Immature natural killer cell (primary cell): ENCODE results near the gene ZNF280A. TPM values are rescaled to one million over a fixed set of nuclear protein-coding genes. Genes with fewer than 3 reads are reported as not detected.

Source experiments
- DNase-seq, 3 donors: peaks; one replicate each; pipeline ENCODE4 v3.0.0; 2022; ENCODE audit warnings: mixed read lengths in 1 of 3
- H3K27ac Mint-ChIP-seq, 6 donors: one replicate each; pipeline ENCODE4 v1.8.0; 2020; ENCODE audit warnings: mixed read lengths in 6 of 6, mild to moderate bottlenecking in 5 of 6, inconsistent platforms in 4 of 6, moderate library complexity in 3 of 6
- H3K27me3 Mint-ChIP-seq, 3 donors: one replicate each; pipeline ENCODE4 v1.8.0; 2020 to 2021; ENCODE audit warnings: low read depth in 3 of 3, mild to moderate bottlenecking in 3 of 3, mixed read lengths in 3 of 3, moderate library complexity in 3 of 3, inconsistent platforms in 1 of 3
- H3K36me3 Mint-ChIP-seq, 3 donors: one replicate each; pipeline ENCODE4 v1.8.0; 2020; ENCODE audit warnings: mixed read lengths in 3 of 3, inconsistent platforms in 2 of 3, mild to moderate bottlenecking in 2 of 3
- H3K4me1 Mint-ChIP-seq, 2 donors: one replicate each; pipeline ENCODE4 v1.8.0; 2020; ENCODE audit warnings: inconsistent platforms in 2 of 2, mild to moderate bottlenecking in 2 of 2, mixed read lengths in 2 of 2, moderate library complexity in 1 of 2
- H3K4me3 Mint-ChIP-seq, 5 donors: one replicate each; pipeline ENCODE4 v1.8.0; 2020; ENCODE audit warnings: mild to moderate bottlenecking in 5 of 5, mixed read lengths in 5 of 5, inconsistent platforms in 3 of 5, moderate library complexity in 3 of 5
- H3K9me3 Mint-ChIP-seq, 6 donors: one replicate each; pipeline ENCODE4 v1.8.0; 2020; ENCODE audit warnings: mild to moderate bottlenecking in 6 of 6, mixed read lengths in 6 of 6, inconsistent platforms in 4 of 6, moderate library complexity in 3 of 6
- polyA plus RNA-seq, 3 donors: library from polyadenylated mRNA; unstranded; fragments of 300-500 nt; fragmentation: Illumina TruSeq; gene quantifications; one replicate each; pipeline ENCODE4 v1.2.3, GENCODE V29; 2021

ZNF280A gene
- polyA plus RNA-seq, 3 donors from 2014 or later: not detected

DNA sequence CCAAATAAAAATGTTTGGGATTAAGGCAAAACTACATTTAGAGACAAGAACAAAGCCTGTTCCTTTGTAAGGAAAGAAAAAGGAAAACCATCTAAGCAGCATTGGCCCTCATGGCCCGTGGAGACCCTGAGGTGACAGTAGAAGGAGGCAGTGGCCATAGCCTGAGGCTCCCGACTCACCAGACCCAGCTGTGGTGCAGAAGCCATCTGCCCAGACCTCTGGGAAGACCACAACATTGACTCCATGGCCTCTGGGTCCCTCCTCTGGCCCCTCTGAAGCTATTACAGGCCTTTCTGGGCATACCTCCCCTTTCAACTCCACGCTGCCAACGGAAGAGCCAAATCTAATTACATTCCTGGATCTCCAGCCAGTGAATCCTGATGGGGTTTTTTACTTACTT lies 32.6 kb upstream of the ZNF280A start:
- no peak overlapping the region for H3K27ac Mint-ChIP-seq

DNA sequence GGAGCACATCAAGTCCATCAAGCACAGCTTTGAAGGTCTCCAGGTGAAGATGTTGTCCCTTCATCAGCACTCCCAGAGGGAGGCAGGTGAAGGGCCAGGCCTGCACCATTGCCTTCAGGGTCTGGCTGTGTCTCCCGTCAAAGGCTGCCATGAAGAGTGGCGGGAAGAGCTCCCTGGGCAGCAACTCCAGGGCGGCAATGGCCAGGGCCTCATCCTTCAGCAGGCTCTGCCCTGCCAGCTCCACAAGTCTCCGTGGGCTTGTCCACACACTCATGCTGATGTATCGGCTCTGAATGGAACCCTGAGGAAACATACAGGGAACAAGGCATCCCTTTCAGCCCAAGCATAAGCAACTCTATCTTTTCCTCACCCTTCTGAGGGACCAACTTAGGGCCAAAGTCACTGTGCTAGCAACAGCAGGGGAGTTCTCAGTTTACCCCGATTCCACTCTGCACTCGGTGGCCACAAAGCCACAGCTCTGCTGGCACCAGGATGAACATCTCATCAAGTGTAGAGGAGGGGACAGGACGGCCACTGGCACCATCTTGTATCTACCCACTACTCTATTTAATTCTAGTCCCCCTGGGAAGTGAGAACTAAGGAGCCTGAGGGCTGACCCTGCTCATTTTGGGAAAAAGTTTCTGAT lies 30.8 kb upstream of the ZNF280A start:
- H3K4me1 Mint-ChIP-seq: no peaks in the 10 kb centered on the region
- H3K36me3 Mint-ChIP-seq: no peaks in the 10 kb centered on the region
- H3K4me3 Mint-ChIP-seq: no peak overlapping the region
- H3K27me3 Mint-ChIP-seq: peaks cover 0 to 6% (median 2%) of the 10 kb centered on the region in 3 donors
- DNase-seq: no peak
- no peaks in the 10 kb centered on the region for H3K9me3 Mint-ChIP-seq
- no peak overlapping the region for H3K27ac Mint-ChIP-seq

More for the DNA sequence above, 32.6 kb upstream of the ZNF280A start:
- no peak for DNase-seq
- Mint-ChIP-seq H3K4me3 (no peak overlapping the region), H3K9me3 (no peaks in the 10 kb centered on the region), H3K27me3 (peaks cover 2 to 6% (median 2%) of the 10 kb centered on the region in 3 donors), H3K4me1 (no peaks in the 10 kb centered on the region), H3K36me3 (no peaks in the 10 kb centered on the region)

DNA sequence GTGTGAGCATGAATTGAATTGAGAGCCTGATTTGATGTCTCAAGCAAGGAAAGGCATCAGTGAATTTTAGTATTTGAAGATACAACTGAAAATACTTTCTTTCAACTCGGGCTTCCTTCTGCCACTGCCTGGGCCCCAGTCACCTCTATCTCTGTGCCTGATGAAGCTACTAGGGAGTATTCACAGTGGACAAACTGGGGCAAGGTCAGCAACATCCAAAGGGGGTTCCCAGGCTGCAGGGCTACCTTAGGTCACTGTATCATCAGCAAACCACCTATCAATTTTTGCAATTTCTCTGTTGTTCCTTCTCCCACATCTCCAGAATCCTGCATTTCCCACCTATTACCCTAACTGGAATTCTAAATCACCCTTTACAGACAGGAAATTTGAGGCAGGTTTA lies 28.8 kb upstream of the ZNF280A start:
- Mint-ChIP-seq H3K4me1 (no peaks in the 10 kb centered on the region), H3K27me3 (peaks cover 0 to 6% (median 2%) of the 10 kb centered on the region in 3 donors), H3K27ac (no peak overlapping the region), H3K4me3 (no peak overlapping the region), H3K9me3 (no peaks in the 10 kb centered on the region), H3K36me3 (no peaks in the 10 kb centered on the region)
- DNase-seq: no peak

DNA sequence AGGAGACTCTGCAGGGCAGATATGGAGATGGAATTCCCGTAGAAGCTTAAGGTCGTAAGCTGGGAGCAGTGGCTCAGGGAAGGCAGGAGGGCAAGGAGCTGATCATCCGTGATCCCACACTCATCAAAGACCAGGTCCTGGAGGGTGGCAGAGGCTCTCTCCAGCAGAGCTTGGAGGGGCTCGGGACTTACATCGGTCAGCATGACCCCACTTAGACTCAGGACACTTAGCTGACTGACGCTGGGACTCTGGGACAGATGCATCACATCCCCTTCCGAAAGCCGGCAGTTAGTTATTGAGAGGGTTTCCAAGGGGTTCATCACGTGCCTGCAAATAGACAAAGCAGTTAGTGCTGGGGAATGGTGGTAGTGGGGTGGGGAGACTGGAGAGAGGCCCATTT lies 28.2 kb upstream of the ZNF280A start:
- H3K27me3 Mint-ChIP-seq: peaks cover 0 to 6% (median 2%) of the 10 kb centered on the region in 3 donors
- H3K4me3 Mint-ChIP-seq: no peak overlapping the region
- H3K36me3 Mint-ChIP-seq: no peaks in the 10 kb centered on the region
- H3K4me1 Mint-ChIP-seq: no peaks in the 10 kb centered on the region
- no peaks in the 10 kb centered on the region for H3K9me3 Mint-ChIP-seq
- H3K27ac Mint-ChIP-seq: no peak overlapping the region
- DNase-seq: no peak

DNA sequence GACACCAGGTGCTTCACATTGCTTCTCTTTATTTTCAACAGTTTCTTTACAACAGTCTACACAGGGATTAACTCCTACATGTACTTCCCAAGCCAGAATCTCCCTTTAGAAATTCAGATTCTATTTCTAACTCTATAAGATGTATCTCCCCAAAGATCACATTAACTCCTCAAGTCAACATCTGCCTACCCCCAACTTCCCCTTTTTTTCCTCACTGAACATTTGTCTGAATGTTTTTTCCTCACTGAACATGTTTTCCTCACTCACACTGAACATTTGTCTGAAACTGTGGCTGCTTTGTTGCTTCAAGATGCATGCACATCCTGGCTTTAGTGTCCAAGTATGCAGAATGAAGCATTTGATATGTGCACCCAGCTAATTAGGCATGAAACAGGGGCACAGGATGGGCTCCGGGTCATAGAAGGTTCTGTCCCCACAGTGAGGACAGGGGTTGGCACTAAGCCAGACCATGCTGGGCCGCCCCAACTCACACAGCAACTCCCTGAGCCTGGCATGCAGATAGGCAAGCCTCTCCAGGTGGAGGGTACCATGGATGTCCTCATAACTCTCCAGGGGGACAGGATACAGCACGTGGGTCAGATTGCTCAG lies 27.7 kb upstream of the ZNF280A start:
- Mint-ChIP-seq H3K4me3 (no peak overlapping the region), H3K27ac (no peak overlapping the region), H3K27me3 (peaks cover 0 to 5% (median 2%) of the 10 kb centered on the region in 3 donors), H3K9me3 (no peaks in the 10 kb centered on the region), H3K36me3 (no peaks in the 10 kb centered on the region), H3K4me1 (no peaks in the 10 kb centered on the region)
- DNase-seq: no peak

DNA sequence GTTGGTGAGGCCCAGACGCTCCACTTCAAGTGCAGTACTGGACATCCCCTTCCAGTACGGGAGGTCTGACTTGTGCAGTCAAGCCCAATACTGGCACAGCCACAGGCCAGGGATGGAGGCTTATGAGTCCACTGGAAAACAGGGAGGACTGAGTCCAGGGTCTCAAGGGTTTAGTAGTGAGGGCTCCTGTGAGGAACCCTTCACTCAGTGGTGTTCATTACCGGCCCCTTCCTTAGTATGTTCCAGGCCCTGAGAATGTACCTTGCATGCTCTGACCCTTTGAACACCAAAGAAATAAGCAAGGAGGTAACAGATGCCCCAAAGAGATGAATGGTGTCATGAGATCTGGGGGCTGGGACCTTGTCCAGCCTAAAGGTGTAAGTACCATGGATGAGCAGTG lies 27.2 kb upstream of the ZNF280A start:
- Mint-ChIP-seq H3K4me3 (no peak overlapping the region), H3K4me1 (no peaks in the 10 kb centered on the region), H3K9me3 (no peaks in the 10 kb centered on the region), H3K36me3 (no peaks in the 10 kb centered on the region), H3K27ac (no peak overlapping the region), H3K27me3 (peaks cover 0 to 4% (median 2%) of the 10 kb centered on the region in 3 donors)
- no peak for DNase-seq

DNA sequence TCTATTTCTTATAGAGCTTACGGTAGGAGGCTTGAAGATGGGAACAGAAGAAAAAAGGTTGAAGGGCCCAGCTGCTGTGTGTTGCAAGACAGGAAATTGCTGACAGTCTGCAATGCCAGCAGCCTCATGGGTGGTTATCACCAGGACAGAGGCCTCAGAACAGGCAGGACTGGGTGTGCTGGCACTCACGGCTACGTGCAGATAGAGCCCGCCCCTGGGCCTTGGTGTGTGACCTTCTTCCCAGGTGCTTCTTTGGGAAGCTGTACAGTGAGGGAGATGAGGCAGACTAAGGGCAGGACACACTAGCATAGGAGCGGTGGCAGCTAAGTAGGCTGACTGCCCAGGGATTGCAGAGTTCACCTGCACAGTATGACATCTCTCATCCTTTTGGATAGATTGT lies 26.4 kb upstream of the ZNF280A start:
- H3K4me1 Mint-ChIP-seq: no peaks in the 10 kb centered on the region
- H3K27ac Mint-ChIP-seq: no peak overlapping the region
- no peaks in the 10 kb centered on the region for H3K9me3 Mint-ChIP-seq
- H3K27me3 Mint-ChIP-seq: peaks cover 0 to 6% (median 2%) of the 10 kb centered on the region in 3 donors
- no peaks in the 10 kb centered on the region for H3K36me3 Mint-ChIP-seq
- no peak for DNase-seq
- H3K4me3 Mint-ChIP-seq: no peak overlapping the region

DNA sequence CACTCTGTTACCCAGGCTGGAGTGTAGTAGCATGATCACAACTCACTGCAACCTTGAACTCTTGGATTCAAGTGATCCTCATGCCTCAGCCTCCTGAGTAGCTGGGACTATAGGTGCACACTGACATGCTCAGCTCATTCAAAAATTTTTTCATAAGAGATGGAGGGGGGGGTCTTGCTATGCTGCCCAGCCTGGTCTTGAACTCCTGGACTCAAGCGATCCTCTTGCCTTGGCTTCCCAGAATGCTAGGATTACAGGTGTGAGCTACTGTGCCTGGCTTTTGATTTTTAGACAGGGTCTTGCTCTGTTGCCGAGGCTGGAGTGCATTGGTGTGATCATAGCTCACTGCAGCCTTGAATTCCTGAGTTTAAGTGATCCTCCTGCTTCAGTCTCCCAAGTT lies 25.0 kb upstream of the ZNF280A start:
- no peaks in the 10 kb centered on the region for H3K36me3 Mint-ChIP-seq
- H3K27ac Mint-ChIP-seq: no peak overlapping the region
- no peaks in the 10 kb centered on the region for H3K9me3 Mint-ChIP-seq
- no peak for DNase-seq
- H3K4me3 Mint-ChIP-seq: no peak overlapping the region
- H3K4me1 Mint-ChIP-seq: no peaks in the 10 kb centered on the region
- peaks cover 0 to 2% (median 2%) of the 10 kb centered on the region in 3 donors for H3K27me3 Mint-ChIP-seq

DNA sequence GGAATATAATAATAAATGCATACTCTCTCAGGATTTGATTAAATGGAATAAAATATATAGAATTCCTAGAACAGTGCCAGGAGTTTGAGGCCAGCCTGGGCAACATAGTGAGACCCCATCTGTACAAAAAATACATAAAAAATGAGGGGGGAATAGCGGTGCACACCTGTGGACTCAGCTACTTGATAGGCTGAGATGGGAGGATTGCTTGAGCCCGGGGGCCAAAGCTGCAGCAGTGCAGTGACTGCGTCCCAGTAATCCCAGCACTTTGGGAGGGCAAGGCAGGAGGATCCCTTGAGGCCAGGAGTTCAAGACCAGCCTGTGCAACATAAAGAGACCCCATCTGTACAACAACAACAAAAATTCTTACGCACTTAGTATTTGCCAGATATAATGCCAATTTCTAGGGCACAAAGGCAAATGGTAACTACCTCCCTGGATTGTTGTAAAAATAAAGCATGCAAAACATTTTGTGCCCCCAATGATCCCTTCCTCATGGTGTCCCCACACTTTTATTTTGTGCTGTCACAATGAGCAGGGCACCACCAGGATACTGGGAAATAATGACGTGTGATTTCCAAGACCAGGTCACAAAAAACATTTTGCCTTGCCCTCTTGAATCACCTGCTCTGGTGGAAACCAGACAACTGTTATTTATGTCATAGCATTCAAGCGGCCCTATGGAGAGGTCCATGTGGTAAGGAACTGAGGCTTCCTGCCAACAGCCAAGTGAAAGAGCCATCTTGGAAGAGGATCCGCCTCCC lies 18.3 kb upstream of the ZNF280A start:
- no peaks in the 10 kb centered on the region for H3K9me3 Mint-ChIP-seq
- H3K27me3 Mint-ChIP-seq: peaks cover 3 to 6% (median 4%) of the 10 kb centered on the region in 3 donors
- DNase-seq: no peak
- no peak overlapping the region for H3K27ac Mint-ChIP-seq
- H3K4me1 Mint-ChIP-seq: no peaks in the 10 kb centered on the region
- H3K4me3 Mint-ChIP-seq: no peak overlapping the region
- no peaks in the 10 kb centered on the region for H3K36me3 Mint-ChIP-seq

DNA sequence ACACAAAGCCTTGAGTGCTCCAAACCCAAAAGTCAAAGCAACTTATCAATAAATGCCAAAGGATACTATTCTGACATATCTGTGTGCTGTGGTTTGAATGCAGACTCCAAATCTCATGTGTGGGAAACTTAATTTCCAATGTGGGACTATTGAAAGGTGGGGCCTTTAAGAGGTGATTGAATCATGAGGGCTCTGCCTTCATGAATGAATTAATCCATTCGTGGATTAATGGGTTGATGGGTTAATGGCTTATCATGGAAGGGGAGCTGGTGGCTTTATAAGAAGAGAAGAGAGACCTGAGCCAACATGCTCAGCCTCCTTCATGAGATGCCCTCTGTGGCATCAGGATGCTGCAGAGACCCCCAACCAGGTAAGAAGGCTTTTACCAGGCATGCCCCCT lies 16.8 kb upstream of the ZNF280A start:
- Mint-ChIP-seq H3K27me3 (peaks cover 3 to 8% (median 4%) of the 10 kb centered on the region in 3 donors), H3K36me3 (no peaks in the 10 kb centered on the region), H3K4me3 (no peak overlapping the region), H3K9me3 (no peaks in the 10 kb centered on the region), H3K4me1 (no peaks in the 10 kb centered on the region), H3K27ac (no peak overlapping the region)
- DNase-seq: no peak

DNA sequence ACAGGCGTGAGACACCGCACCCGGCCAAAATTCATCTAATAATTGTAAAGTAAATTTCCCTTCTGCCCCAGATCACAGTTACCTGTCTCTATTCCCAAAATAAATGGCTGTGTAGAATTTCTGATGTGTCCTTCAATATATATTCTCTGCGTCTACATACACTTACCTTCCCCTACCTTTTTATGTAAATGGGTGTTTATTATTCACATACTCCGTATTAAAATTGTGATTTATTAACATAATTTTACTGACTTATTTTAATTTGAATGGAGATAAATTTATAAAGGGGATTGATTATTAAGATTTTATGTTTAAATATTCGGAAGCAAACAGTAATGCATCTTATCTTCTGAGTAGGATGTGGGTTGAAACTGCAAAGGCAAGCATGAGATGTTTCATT lies 16.4 kb upstream of the ZNF280A start:
- no peaks in the 10 kb centered on the region for H3K4me1 Mint-ChIP-seq
- no peaks in the 10 kb centered on the region for H3K9me3 Mint-ChIP-seq
- H3K27me3 Mint-ChIP-seq: peaks cover 2 to 8% (median 3%) of the 10 kb centered on the region in 3 donors
- H3K36me3 Mint-ChIP-seq: no peaks in the 10 kb centered on the region
- no peak overlapping the region for H3K4me3 Mint-ChIP-seq
- no peak for DNase-seq
- no peak overlapping the region for H3K27ac Mint-ChIP-seq

DNA sequence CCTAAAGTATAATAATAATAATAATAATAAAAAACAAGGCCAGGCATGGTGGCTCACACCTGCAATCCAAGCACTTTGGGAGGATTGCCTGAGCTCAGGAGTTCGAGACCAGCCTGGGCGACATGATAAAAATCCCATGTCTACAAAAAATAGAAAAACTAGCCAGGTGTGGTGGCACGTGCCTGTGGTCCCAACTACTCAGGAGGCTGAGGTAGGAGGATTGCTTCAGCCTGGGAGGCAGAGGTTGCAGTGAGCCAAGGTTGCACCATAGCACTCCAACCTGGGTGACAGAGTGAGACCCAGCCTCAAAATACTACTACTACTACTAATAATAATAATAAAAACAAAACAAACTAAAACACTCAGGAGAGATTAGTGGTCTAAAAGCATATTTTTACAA lies 15.6 kb upstream of the ZNF280A start:
- DNase-seq: no peak
- Mint-ChIP-seq H3K4me1 (no peaks in the 10 kb centered on the region), H3K9me3 (no peaks in the 10 kb centered on the region), H3K4me3 (no peak overlapping the region), H3K27me3 (peaks cover 2 to 8% (median 5%) of the 10 kb centered on the region in 3 donors), H3K36me3 (no peaks in the 10 kb centered on the region), H3K27ac (no peak overlapping the region)

DNA sequence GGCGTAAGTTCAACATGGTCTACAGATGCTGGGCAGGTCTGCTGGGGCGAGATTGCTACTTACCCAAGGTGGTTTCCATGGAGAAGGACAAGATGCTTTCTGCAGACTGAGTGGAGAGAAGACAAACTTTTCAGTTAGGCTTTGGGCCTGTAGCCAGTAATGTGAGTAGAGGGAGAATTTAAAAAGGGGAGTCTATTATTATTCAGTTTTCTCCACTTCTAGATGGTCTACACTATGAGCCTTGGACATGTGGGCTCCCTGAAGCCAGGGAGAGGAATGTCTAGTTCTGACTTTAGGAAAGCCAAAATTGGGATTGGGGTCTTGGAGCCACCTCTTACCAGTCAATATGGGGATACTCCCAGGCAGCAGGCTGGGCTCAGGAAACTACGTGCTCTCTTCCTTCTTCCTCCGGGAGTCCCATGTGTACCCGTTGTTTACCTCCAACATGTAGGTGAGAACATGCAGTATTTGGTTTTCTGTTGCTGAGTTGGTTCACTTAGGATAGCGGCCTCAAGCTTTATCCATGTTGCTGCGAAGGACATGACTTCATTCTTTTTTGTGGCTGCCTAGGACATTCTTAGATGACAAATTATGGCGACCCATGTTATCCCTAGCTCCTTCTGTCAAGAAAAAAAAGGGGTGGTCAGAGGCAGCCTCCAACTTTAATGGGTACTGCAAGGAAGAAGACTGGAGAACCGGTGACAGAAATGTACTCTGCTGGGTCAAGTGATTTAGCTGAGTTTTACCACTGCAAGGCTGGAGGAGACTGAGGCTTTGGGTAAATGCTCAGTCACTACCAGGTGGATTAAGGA lies 14.7 kb upstream of the ZNF280A start:
- no peak overlapping the region for H3K27ac Mint-ChIP-seq
- H3K4me1 Mint-ChIP-seq: no peaks in the 10 kb centered on the region
- no peaks in the 10 kb centered on the region for H3K36me3 Mint-ChIP-seq

DNA sequence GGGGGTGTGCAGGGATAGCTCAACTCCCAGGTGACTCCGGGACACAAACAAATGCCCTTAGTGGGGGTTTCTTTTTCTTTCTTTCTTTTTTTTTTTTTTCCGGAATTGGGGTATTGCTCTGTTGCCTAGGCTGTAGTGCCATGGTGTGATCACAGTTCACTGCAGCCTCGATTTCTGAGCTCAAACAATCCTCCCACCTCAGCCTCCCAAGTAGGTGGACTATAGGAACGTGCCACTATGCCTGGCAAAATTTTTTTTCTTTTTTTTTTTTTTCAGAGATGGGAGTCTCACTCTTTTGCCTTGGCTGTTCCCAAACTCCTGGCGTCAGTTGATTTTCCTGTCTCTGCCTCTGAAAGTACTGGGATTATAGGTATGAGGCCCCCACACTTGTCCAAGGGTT lies 13.8 kb upstream of the ZNF280A start:
- H3K36me3 Mint-ChIP-seq: no peaks in the 10 kb centered on the region
- H3K4me3 Mint-ChIP-seq: no peak overlapping the region
- peaks cover 0 to 8% (median 5%) of the 10 kb centered on the region in 3 donors for H3K27me3 Mint-ChIP-seq
- no peak for DNase-seq
- H3K27ac Mint-ChIP-seq: no peak overlapping the region
- no peaks in the 10 kb centered on the region for H3K4me1 Mint-ChIP-seq
- no peaks in the 10 kb centered on the region for H3K9me3 Mint-ChIP-seq

More for the DNA sequence above, 14.7 kb upstream of the ZNF280A start:
- DNase-seq: no peak
- peaks cover 2 to 8% (median 5%) of the 10 kb centered on the region in 3 donors for H3K27me3 Mint-ChIP-seq
- no peak overlapping the region for H3K4me3 Mint-ChIP-seq
- H3K9me3 Mint-ChIP-seq: no peaks in the 10 kb centered on the region
